Ascending aorta (tissue), 2 donors: ENCODE data around the gene KCTD10. TPM values are rescaled to one million over a fixed set of nuclear protein-coding genes. Genes with fewer than 3 reads are reported as not detected.
A peak's percentile ranks its signal among the peaks of the same experiment; 100 is the strongest.

Source experiments
- DNase-seq, 2 donors: peaks; one replicate each; pipeline ENCODE4 v3.0.0-alpha.2; 2019; ENCODE audit warnings: low spot score in 2 of 2
- H3K27ac ChIP-seq, 2 donors: fragments of 200-600 bp; sonication (generic); one replicate each; pipeline ENCODE4 v1.5.1; 2016 to 2017; ENCODE audit warnings: mild to moderate bottlenecking in 1 of 2
- H3K27me3 ChIP-seq: fragments of 200-600 bp; sonication (generic); one replicate; pipeline ENCODE4 v1.5.1; 2017
- H3K36me3 ChIP-seq, 2 donors: fragments of 200-600 bp; sonication (generic); one replicate each; pipeline ENCODE4 v1.5.1; 2016
- H3K4me1 ChIP-seq, 2 donors: fragments of 200-600 bp; sonication (generic); one replicate each; pipeline ENCODE4 v1.5.1; 2016 to 2017; ENCODE audit warnings: mild to moderate bottlenecking in 1 of 2
- H3K4me3 ChIP-seq, 2 donors: fragments of 200-600 bp; sonication (generic); one replicate each; pipeline ENCODE4 v1.5.1; 2016 to 2017; ENCODE audit warnings: mild to moderate bottlenecking in 1 of 2
- H3K9me3 ChIP-seq, 2 donors: fragments of 200-600 bp; sonication (generic); one replicate each; pipeline ENCODE4 v1.5.1; 2016
- intact Hi-C: fragments of 100-400 bp; cut with DNase I; formaldehyde crosslinking; loops from one replicate; pipeline ENCODE4 v1.15.1; 2023
- total RNA-seq: library from RNA; depleted of rRNA; stranded (reverse); fragments of >200 nt; gene quantifications from one replicate; pipeline ENCODE4 v1.1.0, GENCODE V29; 2016
- TF ChIP-seq, protein P1 (sequence below), 3 experiments: fragments of 200-600 bp in 2 of 3; fragments of 450-650 bp in 1 of 3; sonication (generic) in 2 of 3; IDR thresholded peaks; one replicate each; pipeline ENCODE4 v1.5.1; 2016 to 2019; ENCODE audit warnings: antibody characterized with exemption in 3 of 3, mild to moderate bottlenecking in 1 of 3, moderate library complexity in 1 of 3

Gene KCTD10
- total RNA-seq, 1 donor from 2014 or later: 102 TPM

DNA sequence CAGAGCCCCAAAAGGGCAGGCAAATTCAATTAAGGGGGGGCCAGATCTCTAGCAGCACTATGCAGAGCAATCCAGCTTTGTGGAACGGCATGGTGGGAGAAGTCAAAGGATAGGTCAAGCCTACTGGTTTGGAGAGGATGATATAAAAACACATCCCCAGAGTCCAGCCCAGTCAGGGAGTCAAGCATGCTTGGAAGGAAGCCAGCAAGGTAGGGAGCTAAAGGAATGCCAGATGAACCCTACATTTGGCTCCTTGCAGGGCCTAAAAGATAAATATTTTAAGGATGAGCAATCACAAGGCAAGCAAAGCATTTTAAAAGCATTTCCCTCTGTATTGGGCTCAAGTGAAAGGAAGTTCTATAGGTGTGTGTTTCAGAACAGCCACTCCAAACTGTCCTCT, 21.4 kb downstream of the KCTD10 start:
- intact Hi-C loops: no loop called here
- H3K27ac ChIP-seq: peak overlapping the region; percentile 96 to 99
- peaks cover 55 to 78% of the 10 kb centered on the region in 2 donors for H3K36me3 ChIP-seq
- DNase-seq: no peak
- TF ChIP-seq, protein P1, sequence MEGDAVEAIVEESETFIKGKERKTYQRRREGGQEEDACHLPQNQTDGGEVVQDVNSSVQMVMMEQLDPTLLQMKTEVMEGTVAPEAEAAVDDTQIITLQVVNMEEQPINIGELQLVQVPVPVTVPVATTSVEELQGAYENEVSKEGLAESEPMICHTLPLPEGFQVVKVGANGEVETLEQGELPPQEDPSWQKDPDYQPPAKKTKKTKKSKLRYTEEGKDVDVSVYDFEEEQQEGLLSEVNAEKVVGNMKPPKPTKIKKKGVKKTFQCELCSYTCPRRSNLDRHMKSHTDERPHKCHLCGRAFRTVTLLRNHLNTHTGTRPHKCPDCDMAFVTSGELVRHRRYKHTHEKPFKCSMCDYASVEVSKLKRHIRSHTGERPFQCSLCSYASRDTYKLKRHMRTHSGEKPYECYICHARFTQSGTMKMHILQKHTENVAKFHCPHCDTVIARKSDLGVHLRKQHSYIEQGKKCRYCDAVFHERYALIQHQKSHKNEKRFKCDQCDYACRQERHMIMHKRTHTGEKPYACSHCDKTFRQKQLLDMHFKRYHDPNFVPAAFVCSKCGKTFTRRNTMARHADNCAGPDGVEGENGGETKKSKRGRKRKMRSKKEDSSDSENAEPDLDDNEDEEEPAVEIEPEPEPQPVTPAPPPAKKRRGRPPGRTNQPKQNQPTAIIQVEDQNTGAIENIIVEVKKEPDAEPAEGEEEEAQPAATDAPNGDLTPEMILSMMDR (IDR thresholded peaks at IDR 0.05): no peak
- H3K27me3 ChIP-seq: no peaks in the 10 kb centered on the region
- H3K4me3 ChIP-seq: no peak overlapping the region
- no peaks in the 10 kb centered on the region for H3K9me3 ChIP-seq
- H3K4me1 ChIP-seq: peaks cover 12 to 52% of the 10 kb centered on the region in 2 donors

DNA sequence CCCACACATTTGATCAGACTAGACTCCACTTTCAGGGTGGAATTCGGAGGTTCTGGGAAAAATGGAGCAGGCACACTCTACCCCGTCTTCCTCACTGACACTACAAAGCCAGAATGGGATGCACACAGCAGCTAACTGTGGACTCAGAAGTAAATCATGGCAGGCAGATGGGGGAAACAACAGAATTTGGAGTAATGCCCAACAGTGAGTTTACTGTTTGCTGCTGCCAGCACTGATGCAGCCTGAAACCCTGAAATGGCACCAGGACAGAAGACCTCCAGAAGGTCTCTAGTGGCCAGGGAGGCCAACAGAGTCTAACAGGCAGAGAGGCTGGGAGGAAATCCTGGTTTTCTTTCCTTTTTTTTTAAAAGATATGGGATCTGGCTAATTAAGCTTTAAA, 24.6 kb downstream of the KCTD10 start:
- Histone ChIP-seq H3K27me3 (no peaks in the 10 kb centered on the region), H3K9me3 (no peaks in the 10 kb centered on the region), H3K36me3 (peaks cover 69 to 79% of the 10 kb centered on the region in 2 donors), H3K4me3 (no peak overlapping the region), H3K4me1 (peaks cover 0 to 22% of the 10 kb centered on the region in 2 donors), H3K27ac (peak overlapping the region; percentile 6 to 41)
- no peak for DNase-seq
- TF ChIP-seq, protein P1 (IDR thresholded peaks at IDR 0.05): no peak
- intact Hi-C loops: no loop called here

DNA sequence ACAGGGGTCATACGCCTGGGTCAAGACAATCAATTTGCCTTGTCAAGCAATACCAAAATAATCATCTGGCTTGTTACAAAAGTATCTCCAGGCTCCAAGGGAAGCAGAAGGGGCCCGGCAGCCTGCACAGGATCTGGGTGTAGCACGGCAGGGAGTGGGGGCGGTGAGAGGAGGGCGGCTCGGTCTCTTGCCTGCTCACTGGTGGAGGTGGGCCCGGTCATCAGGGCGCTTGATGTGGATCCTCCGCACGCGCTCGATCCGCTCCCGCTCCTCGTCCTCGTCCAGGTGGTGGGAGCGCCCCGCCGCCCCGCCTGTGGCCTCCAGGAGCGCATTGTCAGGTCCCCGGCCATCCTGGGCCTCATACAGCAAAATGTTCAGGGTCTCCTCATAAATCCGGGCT, 25.7 kb downstream of the KCTD10 start:
- intact Hi-C loops: no loop called here
- DNase-seq: no peak
- peaks cover 0 to 16% of the 10 kb centered on the region in 2 donors for H3K4me1 ChIP-seq
- TF ChIP-seq, protein P1 (IDR thresholded peaks at IDR 0.05): no peak
- H3K36me3 ChIP-seq: peaks cover 67 to 78% of the 10 kb centered on the region in 2 donors
- H3K27ac ChIP-seq: peak overlapping the region; percentile 40 to 69
- no peaks in the 10 kb centered on the region for H3K9me3 ChIP-seq
- H3K27me3 ChIP-seq: no peaks in the 10 kb centered on the region
- no peak overlapping the region for H3K4me3 ChIP-seq

DNA sequence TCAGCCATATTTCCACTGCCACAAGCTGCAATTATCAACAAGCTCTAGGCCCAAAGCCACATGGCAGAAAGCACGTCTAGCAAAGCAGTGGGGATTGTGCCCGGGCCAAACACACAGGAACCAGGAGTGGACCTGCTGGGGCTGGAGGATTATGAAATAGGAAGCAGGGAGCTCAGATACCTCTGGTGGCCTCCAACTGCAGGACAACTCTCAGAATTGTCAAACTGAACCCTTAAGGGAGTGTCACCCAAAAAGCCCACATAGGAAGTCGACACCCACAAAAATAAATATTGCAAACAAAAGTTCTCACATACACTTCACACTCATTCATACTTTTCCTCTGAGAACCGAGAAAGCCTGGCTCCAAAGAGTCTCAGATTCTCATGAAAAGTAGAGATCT, 26.1 kb downstream of the KCTD10 start:
- DNase-seq: no peak
- no peaks in the 10 kb centered on the region for H3K27me3 ChIP-seq
- H3K9me3 ChIP-seq: no peaks in the 10 kb centered on the region
- H3K36me3 ChIP-seq: peaks cover 63 to 74% of the 10 kb centered on the region in 2 donors
- H3K4me1 ChIP-seq: peaks cover 0 to 16% of the 10 kb centered on the region in 2 donors
- TF ChIP-seq, protein P1 (IDR thresholded peaks at IDR 0.05): no peak
- H3K27ac ChIP-seq: peak overlapping the region; percentile 40 to 69
- intact Hi-C loops: no loop called here
- no peak overlapping the region for H3K4me3 ChIP-seq

DNA sequence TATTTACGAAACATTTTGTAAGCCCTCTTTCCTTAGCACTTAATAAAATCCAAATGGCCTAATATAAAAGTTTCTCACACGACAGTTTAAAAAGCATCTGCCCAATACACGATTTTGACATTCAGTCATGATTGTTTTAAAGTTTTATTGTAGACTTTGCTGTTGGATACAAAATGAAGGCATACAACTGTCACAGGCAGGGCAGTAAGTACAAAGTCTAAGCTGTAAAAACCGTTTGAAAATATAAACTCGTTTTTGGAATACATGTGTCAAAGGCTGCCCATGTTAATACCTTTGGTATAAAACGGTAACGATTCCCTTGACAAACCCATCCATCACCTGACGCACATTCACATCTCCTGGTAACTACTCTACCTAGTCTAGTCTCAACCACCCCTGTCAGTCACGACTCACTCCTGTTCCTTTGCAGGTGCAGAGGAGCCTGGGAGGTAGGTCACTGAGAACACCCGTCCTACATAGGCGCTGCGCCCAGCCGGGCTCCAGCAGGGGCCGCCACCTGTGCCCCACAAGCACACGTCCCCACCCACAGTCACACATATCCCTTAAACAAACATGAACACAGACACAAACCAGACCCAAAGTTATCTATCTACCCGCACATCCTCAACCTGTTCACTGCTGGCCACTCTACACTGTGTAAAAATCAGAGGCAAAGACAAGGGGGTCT, 27.1 kb downstream of the KCTD10 start:
- Histone ChIP-seq H3K27ac (peak overlapping the region; percentile 40 to 69), H3K27me3 (no peaks in the 10 kb centered on the region), H3K4me3 (no peak overlapping the region), H3K9me3 (no peaks in the 10 kb centered on the region), H3K36me3 (peaks cover 57 to 70% of the 10 kb centered on the region in 2 donors), H3K4me1 (peaks cover 0 to 16% of the 10 kb centered on the region in 2 donors)
- TF ChIP-seq, protein P1 (IDR thresholded peaks at IDR 0.05): no peak
- intact Hi-C loops: no loop called here
- no peak for DNase-seq
